Measurements from ENCODE around the gene PTPRG. TPM values are rescaled to one million over a fixed set of nuclear protein-coding genes. Genes with fewer than 3 reads are reported as not detected.

The PTPRG gene
- total and polyA plus RNA-seq, 2 donors (not counting 3 experiments of a cell fraction or from before 2014, with no cell fraction given), result 8.9 to 39.1 TPM

- ChIA-PET POLR2A (no interaction called here), CTCF (no interaction called here)
- TF ChIP-seq FOS (IDR thresholded peaks at IDR 0.05; ENCODE audit: borderline replicate concordance, insufficient read depth, low read length) (no peak), MYC (IDR thresholded peaks at IDR 0.05; ENCODE audit: low read depth, low read length) (no peak), CTCF (IDR thresholded peaks at IDR 0.05; ENCODE audit: extremely low read depth in 1 of 2, insufficient read depth in 1 of 2, low read depth in 1 of 2, low read length in 2 of 2) (no peak), EZH2 (IDR thresholded peaks at IDR 0.05; ENCODE audit: borderline replicate concordance, low read depth, low read length, severe bottlenecking) (no peak), GATA2 (IDR thresholded peaks at IDR 0.05; ENCODE audit: insufficient read depth, insufficient read length, low read depth, low read length) (no peak), POLR2A (IDR thresholded peaks at IDR 0.05; ENCODE audit: low read depth, low read length) (no peak), POLR2AphosphoS5 (IDR thresholded peaks at IDR 0.05; ENCODE audit: insufficient read depth, low read depth, low read length) (no peak)
- FAIRE-seq, result no peak
- Histone ChIP-seq H3K27ac (ENCODE audit: insufficient read depth, low read depth, low read length) (no peak overlapping the region), H3K9me1 (replicated peaks; ENCODE audit: control insufficient read depth, extremely low read depth, insufficient read depth, low read length) (no peaks in the 10 kb centered on the region), H3K9ac (replicated peaks; ENCODE audit: extremely low read depth, insufficient read depth, low read length) (no peak overlapping the region), H3K27me3 (ENCODE audit: control insufficient read depth in 2 of 2, insufficient read depth in 2 of 2, low read length in 2 of 2) (no peaks in the 10 kb centered on the region), H3K4me2 (ENCODE audit: insufficient read depth, low read length) (no peak overlapping the region), H3K79me2 (ENCODE audit: control insufficient read depth, insufficient read depth, low read length) (peaks cover 2% of the 10 kb centered on the region), H3K9me3 (replicated peaks; ENCODE audit: control insufficient read depth, insufficient read depth, low read length) (no peaks in the 10 kb centered on the region), H2AFZ (ENCODE audit: low read depth, low read length) (no peak overlapping the region), H3K4me1 (ENCODE audit: control insufficient read depth, extremely low read depth, insufficient read depth, low read length) (no peaks in the 10 kb centered on the region), H3K36me3 (ENCODE audit: control insufficient read depth in 2 of 2, extremely low read depth in 1 of 2, insufficient read depth in 2 of 2, low read length in 2 of 2) (no peaks in the 10 kb centered on the region), H4K20me1 (replicated peaks; ENCODE audit: control insufficient read depth, extremely low read depth, insufficient read depth, low read length) (no peaks in the 10 kb centered on the region), H3K4me3 (replicated peaks in 1 of 3; ENCODE audit: insufficient read depth in 1 of 3, low read depth in 1 of 3, low read length in 3 of 3) (no peak overlapping the region)
- no TSS peak for BruUV-seq (replicated peaks)
- dilution Hi-C loops (cut with MboI; ENCODE audit: extremely low pct_ligation_motif_present, low sequenced_read_pairs), result no loop called here
- intact Hi-C loops (cut with micrococcal nuclease), result no loop called here
- DNase-seq (ENCODE audit: low read depth, low spot score), result no peak
Observed at GRCh38 chr3:61638741-61639140, 77.4 kb downstream of the PTPRG start.

GRCh38 chr3:61639991-61640390 is 78.6 kb downstream of the PTPRG start:
- ChIA-PET POLR2A (no interaction called here), CTCF (no interaction called here)
- no peaks in the 10 kb centered on the region for H4K20me1 ChIP-seq (replicated peaks; ENCODE audit: control insufficient read depth, extremely low read depth, insufficient read depth, low read length)
- H3K4me2 ChIP-seq (ENCODE audit: insufficient read depth, low read length), result no peak overlapping the region
- TF ChIP-seq FOS (IDR thresholded peaks at IDR 0.05; ENCODE audit: borderline replicate concordance, insufficient read depth, low read length) (no peak), CTCF (IDR thresholded peaks at IDR 0.05; ENCODE audit: extremely low read depth in 1 of 2, insufficient read depth in 1 of 2, low read depth in 1 of 2, low read length in 2 of 2) (no peak), JUN (IDR thresholded peaks at IDR 0.05; ENCODE audit: borderline replicate concordance, insufficient read depth, insufficient read length, low read depth) (no peak), GATA2 (IDR thresholded peaks at IDR 0.05; ENCODE audit: insufficient read depth, insufficient read length, low read depth, low read length) (no peak), POLR2AphosphoS5 (IDR thresholded peaks at IDR 0.05; ENCODE audit: insufficient read depth, low read depth, low read length) (no peak), POLR2A (IDR thresholded peaks at IDR 0.05; ENCODE audit: low read depth, low read length) (no peak), EZH2 (IDR thresholded peaks at IDR 0.05; ENCODE audit: borderline replicate concordance, low read depth, low read length, severe bottlenecking) (no peak), MYC (IDR thresholded peaks at IDR 0.05; ENCODE audit: low read depth, low read length) (no peak), MAX (IDR thresholded peaks at IDR 0.05; ENCODE audit: insufficient read depth, insufficient read length) (no peak)
- no peaks in the 10 kb centered on the region for H3K36me3 ChIP-seq (ENCODE audit: control insufficient read depth in 2 of 2, extremely low read depth in 1 of 2, insufficient read depth in 2 of 2, low read length in 2 of 2)
- no peaks in the 10 kb centered on the region for H3K4me1 ChIP-seq (ENCODE audit: control insufficient read depth, extremely low read depth, insufficient read depth, low read length)
- BruUV-seq (replicated peaks), result no TSS peak
- dilution Hi-C loops (cut with MboI; ENCODE audit: extremely low pct_ligation_motif_present, low sequenced_read_pairs), result no loop called here
- FAIRE-seq (no peak), DNase-seq (ENCODE audit: low read depth, low spot score) (no peak)
- no peaks in the 10 kb centered on the region for H3K9me3 ChIP-seq (replicated peaks; ENCODE audit: control insufficient read depth, insufficient read depth, low read length)
- no peak overlapping the region for H3K9ac ChIP-seq (replicated peaks; ENCODE audit: extremely low read depth, insufficient read depth, low read length)
- no peaks in the 10 kb centered on the region for H3K27me3 ChIP-seq (ENCODE audit: control insufficient read depth in 2 of 2, insufficient read depth in 2 of 2, low read length in 2 of 2)
- H3K79me2 ChIP-seq (ENCODE audit: control insufficient read depth, insufficient read depth, low read length), result peaks cover 2% of the 10 kb centered on the region
- H2AFZ ChIP-seq (ENCODE audit: low read depth, low read length), result no peak overlapping the region
- H3K4me3 ChIP-seq (replicated peaks in 1 of 3; ENCODE audit: insufficient read depth in 1 of 3, low read depth in 1 of 3, low read length in 3 of 3), result no peak overlapping the region
- H3K9me1 ChIP-seq (replicated peaks; ENCODE audit: control insufficient read depth, extremely low read depth, insufficient read depth, low read length), result no peaks in the 10 kb centered on the region
- H3K27ac ChIP-seq (ENCODE audit: insufficient read depth, low read depth, low read length), result no peak overlapping the region
- intact Hi-C loops (cut with micrococcal nuclease), result no loop called here
